ENCODE results near the gene ARHGEF6. TPM values are rescaled to one million over a fixed set of nuclear protein-coding genes. Genes with fewer than 3 reads are reported as not detected.

The ARHGEF6 gene
- total RNA-seq, 1 donor from 2014 or later: 4.7 TPM

DNA sequence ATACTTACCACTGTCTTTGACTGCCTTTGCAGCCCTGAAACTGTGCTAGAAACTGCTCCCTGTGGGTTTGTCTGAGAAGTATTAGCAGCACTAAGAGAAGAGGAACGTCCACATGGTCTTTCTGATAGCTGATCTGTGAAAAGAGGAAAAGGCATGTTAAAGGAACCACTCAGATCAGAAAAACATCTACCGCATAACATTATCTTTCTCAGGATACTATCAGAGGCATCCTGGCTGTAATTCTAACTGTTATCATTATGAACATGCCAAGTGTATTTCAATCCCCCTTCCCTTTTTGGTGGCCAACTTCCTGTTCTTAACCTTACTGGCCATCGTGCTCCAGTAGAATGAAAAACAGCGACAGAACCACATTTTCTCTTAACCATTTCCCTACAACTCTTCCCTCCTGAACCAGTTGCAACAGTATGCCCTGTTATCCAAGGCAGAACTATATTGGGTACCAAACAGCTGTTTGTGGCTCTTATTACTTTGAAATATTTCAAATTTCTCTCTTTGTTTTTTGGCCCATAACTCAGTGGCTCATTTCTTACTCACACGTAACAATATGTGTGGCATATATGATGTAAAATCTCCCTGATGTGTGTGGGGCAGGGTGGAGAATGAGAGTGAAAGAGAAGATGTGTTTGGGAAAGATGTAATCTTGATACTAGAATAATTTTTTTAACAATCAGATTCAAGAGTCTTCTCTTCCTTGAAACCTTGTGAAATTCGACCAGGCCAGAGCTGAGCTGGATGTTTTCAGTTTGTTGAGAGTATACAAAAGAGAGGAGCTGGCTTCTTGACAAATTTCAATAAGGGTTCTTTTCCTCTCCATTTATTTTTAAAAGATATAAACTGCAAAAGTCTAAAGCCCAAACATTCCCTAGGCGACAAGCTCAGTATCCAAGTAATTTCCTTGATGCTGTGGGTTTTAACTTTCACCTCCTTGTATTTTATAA, 35.2 kb downstream of the ARHGEF6 start:
- Histone ChIP-seq H3K27ac (ENCODE audit: low read depth, low read length) (no peak overlapping the region), H2AFZ (ENCODE audit: low read depth, low read length) (no peak overlapping the region), H3K4me1 (ENCODE audit: insufficient read depth, low read length) (no peaks in the 10 kb centered on the region), H3K4me2 (ENCODE audit: low read length) (no peak overlapping the region), H3K4me3 (ENCODE audit: insufficient read depth, low read depth, low read length) (no peak overlapping the region), H3K79me2 (ENCODE audit: insufficient read depth, low read length) (no peaks in the 10 kb centered on the region), H3K27me3 (ENCODE audit: insufficient read depth, low read length) (no peaks in the 10 kb centered on the region), H3K9ac (ENCODE audit: low read length) (no peak overlapping the region), H4K20me1 (ENCODE audit: insufficient read depth, low read length) (no peaks in the 10 kb centered on the region), H3K9me3 (ENCODE audit: insufficient read depth, low read depth, low read length) (no peaks in the 10 kb centered on the region), H3K36me3 (ENCODE audit: insufficient read depth, low read length) (no peaks in the 10 kb centered on the region)
- Mint-ChIP-seq H3K36me3 (ENCODE audit: low read depth, unreplicated experiment) (no peaks in the 10 kb centered on the region), H3K4me1 (ENCODE audit: low read depth, unreplicated experiment) (peaks cover 11% of the 10 kb centered on the region), H3K27ac (ENCODE audit: unreplicated experiment) (no peak overlapping the region), H3K9me3 (ENCODE audit: unreplicated experiment) (no peaks in the 10 kb centered on the region), H3K27me3 (ENCODE audit: low read depth, unreplicated experiment) (no peaks in the 10 kb centered on the region), H3K4me3 (ENCODE audit: unreplicated experiment) (no peak overlapping the region)
- TF ChIP-seq EZH2 (IDR thresholded peaks at IDR 0.05; ENCODE audit: insufficient read depth, low read length): no peak
- TF ChIP-seq, protein P1, sequence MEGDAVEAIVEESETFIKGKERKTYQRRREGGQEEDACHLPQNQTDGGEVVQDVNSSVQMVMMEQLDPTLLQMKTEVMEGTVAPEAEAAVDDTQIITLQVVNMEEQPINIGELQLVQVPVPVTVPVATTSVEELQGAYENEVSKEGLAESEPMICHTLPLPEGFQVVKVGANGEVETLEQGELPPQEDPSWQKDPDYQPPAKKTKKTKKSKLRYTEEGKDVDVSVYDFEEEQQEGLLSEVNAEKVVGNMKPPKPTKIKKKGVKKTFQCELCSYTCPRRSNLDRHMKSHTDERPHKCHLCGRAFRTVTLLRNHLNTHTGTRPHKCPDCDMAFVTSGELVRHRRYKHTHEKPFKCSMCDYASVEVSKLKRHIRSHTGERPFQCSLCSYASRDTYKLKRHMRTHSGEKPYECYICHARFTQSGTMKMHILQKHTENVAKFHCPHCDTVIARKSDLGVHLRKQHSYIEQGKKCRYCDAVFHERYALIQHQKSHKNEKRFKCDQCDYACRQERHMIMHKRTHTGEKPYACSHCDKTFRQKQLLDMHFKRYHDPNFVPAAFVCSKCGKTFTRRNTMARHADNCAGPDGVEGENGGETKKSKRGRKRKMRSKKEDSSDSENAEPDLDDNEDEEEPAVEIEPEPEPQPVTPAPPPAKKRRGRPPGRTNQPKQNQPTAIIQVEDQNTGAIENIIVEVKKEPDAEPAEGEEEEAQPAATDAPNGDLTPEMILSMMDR (IDR thresholded peaks at IDR 0.05; ENCODE audit: insufficient read depth, low read depth, low read length): no peak
- DNase-seq (ENCODE audit: low read depth): no peak
- FAIRE-seq: peak; percentile 63

DNA sequence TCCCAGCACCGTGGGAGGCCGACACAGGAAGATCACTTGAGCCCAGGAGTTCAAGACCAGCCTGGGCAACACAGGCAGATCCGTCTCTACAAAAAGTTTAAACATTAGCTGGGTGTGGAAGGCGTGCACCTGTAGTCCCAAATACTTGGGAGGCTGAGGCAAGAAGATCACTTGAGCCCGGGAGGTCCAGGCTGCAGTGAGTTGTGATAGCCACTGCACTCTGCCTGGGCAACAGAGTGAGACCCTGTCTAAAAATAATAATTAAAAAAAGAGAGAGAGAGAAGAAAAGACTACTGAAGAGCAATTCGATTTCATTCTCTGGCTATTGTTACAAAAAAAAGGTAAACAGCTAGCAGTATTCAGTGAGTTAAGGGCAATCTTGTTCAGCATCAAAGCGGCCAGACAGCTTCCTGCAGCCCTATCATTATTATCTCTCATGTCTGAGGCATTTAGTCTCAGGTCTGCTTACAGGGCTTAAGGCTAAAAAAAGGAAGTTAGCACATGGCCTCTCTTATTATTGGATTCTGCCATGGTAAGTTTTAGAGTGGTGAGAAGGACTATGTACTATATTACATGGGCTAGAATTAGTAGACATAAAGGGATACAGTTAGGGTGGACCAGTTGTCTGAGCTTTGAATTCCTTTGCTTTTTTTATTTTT, 37.9 kb downstream of the ARHGEF6 start:
- FAIRE-seq: no peak

More for the DNA sequence above, 37.9 kb downstream of the ARHGEF6 start:
- H3K27ac Mint-ChIP-seq (ENCODE audit: unreplicated experiment): no peak overlapping the region
- H2AFZ ChIP-seq (ENCODE audit: low read depth, low read length): no peak overlapping the region
- no peaks in the 10 kb centered on the region for H3K79me2 ChIP-seq (ENCODE audit: insufficient read depth, low read length)
- H3K4me3 Mint-ChIP-seq (ENCODE audit: unreplicated experiment): no peak overlapping the region
- no peak overlapping the region for H3K9ac ChIP-seq (ENCODE audit: low read length)
- no peaks in the 10 kb centered on the region for H3K36me3 ChIP-seq (ENCODE audit: insufficient read depth, low read length)
- no peaks in the 10 kb centered on the region for H3K4me1 ChIP-seq (ENCODE audit: insufficient read depth, low read length)
- H3K4me1 Mint-ChIP-seq (ENCODE audit: low read depth, unreplicated experiment): no peaks in the 10 kb centered on the region
- no peak overlapping the region for H3K4me2 ChIP-seq (ENCODE audit: low read length)
- H3K9me3 ChIP-seq (ENCODE audit: insufficient read depth, low read depth, low read length): no peaks in the 10 kb centered on the region
- no peak for DNase-seq (ENCODE audit: low read depth)
- no peak overlapping the region for H3K27ac ChIP-seq (ENCODE audit: low read depth, low read length)
- H3K27me3 Mint-ChIP-seq (ENCODE audit: low read depth, unreplicated experiment): no peaks in the 10 kb centered on the region
- no peaks in the 10 kb centered on the region for H3K27me3 ChIP-seq (ENCODE audit: insufficient read depth, low read length)
- no peak overlapping the region for H3K4me3 ChIP-seq (ENCODE audit: insufficient read depth, low read depth, low read length)
- peaks cover 3% of the 10 kb centered on the region for H3K9me3 Mint-ChIP-seq (ENCODE audit: unreplicated experiment)
- TF ChIP-seq EZH2 (IDR thresholded peaks at IDR 0.05; ENCODE audit: insufficient read depth, low read length): no peak
- TF ChIP-seq, protein P1 (IDR thresholded peaks at IDR 0.05; ENCODE audit: insufficient read depth, low read depth, low read length): no peak
- H4K20me1 ChIP-seq (ENCODE audit: insufficient read depth, low read length): no peaks in the 10 kb centered on the region
- H3K36me3 Mint-ChIP-seq (ENCODE audit: low read depth, unreplicated experiment): no peaks in the 10 kb centered on the region

Measured in astrocyte (in vitro differentiated cells and primary cell).